ENCODE data around the gene SLC6A18.

SLC6A18 gene

DNA sequence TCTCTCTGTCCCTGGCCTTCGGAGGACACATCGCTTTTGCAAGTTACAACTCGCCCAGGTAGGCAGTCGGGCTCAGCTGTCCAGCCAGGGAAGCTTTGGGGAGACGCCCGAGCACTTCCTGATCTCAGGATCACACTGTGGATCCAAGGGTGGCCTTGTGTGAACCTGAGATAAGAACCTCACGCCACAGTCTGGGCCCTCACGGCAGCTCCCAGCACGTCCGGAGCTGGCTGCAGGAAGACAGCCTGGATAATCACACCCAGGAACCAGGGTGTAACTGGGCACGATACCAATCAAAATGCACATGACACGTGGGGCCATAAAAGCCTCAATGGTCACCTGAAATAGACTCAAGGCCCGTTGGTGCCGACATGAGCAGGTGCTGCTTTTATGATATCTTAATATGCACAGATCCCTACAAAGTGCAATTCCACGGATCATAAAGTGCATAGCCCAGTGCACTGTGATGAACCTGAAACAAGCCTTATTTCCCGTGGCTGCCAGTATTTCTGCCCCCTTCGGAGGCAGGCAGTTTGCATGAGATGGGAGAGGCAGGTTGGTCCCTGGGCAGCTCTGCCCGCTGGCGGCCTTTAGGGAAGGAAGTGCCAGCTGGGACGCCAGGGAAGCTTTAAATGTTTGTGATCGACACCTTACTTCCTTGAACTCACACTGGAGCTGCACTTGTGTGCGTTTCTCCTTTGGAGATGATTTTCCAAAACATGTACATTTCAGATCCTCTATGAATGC, 14.5 kb downstream of the SLC6A18 start:
- DNase-seq = no peak

- no peak for DNase-seq
These were observed 15.5 kb downstream of the SLC6A18 start for GRCh38 chr5:1240496-1241260.

DNA sequence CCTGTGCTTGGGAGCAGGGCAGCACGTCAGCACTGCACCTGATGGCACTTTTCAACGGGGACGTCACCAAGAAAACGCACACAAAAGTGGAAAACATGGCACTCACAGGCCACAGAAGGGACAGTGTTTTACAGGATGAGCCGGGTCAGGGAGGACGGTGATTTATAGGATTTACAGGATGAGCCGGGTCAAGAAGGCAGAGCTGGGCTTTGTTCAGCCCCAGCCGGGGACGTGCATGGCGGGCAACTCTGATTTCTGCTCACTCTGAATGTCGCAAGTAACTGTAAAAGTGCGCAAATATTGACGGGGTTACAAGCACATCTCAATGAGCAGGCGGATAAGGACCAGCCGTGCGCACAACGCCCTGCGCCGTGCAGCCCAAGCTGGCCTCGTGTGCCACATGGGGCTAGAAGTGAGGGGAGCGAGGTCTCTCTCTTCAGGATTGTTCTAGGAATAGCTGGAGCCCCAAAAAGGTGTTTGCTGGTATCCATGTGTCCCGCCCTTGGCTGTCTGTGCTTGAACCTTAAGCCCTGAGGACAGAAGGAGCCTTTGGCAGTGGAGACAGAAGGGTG, 16.4 kb downstream of the SLC6A18 start:
- no peak for DNase-seq

DNA sequence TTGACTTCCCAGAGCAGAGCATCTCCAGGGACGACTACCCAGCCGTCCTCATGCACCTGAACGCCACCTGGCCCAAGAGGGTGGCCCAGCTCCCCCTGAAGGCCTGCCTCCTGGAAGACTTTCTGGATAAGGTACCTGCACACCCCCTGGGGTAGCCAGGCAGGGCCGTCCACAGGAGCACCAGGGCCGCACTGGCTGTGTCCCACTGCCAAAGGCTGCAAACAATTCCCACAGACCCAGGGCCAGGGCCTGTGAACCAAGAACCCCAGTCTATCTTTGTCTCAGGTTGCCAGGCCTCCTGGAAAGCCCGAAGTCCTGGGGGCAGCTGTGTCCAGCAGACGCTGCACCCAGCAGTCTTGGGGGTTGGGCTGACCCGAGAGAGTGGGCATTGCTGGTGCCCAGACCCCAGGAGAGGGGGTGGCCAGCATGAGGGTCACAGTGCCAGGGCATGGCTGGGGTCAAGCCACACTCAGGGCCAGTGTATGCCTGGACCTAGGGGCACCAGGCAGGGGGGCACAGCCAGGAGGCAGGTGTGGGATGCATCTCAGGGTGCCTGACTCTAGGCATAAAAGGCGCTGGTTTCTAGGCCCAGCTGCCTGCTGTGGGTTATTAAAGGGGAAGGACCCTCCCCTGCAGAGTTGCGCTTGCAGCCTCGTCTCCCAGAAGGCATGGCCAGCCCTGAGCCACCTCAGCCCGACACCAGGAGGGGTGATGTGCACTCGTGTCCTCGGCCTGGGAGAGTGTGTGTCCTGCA, 17.7 kb downstream of the SLC6A18 start:
- DNase-seq = no peak

DNA sequence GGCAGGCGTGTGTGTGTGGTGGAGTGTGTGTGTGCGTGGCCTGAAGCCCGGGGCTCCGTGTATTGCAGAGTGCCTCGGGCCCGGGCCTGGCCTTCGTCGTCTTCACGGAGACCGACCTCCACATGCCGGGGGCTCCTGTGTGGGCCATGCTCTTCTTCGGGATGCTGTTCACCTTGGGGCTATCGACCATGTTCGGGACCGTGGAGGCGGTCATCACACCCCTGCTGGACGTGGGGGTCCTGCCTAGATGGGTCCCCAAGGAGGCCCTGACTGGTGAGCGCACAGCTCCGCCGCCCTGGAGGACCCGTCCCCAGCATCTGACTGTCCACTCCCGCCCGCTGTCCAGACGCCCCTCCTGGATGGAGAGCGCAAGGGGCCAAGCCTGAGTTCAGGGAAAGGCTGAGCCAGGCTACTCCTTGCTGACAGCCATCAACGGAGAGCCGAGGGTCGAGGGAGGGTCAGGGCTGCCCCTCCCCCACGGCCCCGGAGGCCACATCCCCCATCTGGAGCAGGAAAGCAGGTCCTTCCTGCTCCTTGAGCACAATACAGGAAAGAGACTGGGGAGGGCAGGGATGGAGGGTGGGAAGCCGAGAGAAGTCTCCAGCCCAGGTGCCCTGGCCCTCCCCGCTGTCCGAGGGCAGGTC, 18.4 kb downstream of the SLC6A18 start:
- DNase-seq = no peak

DNA sequence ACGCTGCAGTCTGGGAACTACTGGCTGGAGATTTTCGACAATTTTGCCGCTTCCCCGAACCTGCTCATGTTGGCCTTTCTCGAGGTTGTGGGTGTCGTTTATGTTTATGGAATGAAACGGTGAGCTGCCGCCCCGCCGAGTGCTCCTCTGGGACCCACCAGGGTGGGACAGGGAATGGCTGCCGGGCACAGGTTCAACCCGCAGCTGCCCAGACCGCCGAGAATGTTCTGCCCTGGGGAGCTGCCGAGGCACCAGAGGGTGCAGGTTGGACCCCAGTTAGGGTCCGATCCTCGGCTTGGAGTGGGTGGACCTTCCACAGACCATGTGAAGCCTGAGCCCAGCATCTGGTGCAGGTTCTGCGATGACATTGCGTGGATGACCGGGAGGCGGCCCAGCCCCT, 19.1 kb downstream of the SLC6A18 start:
- no peak for DNase-seq

DNA sequence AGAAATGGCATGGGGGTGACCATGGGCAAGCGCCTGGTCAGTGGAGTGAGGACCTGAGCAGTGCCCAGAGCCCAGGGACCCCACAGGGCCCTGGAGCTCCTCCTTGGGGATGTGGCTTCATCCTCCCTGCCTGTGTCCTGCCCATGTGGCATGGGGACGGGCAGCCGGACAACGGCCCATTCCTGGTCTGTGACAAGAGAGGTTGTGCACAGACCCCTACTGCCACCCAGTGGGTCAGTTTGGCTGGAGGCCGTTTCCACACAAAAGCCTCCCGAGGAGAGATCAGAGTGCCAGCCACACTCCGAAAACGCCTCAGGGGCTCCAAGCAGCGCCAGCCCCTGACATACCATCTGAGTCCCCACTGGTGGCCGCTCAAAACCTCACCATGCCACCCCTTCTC, 19.8 kb downstream of the SLC6A18 start:
- no peak for DNase-seq

GRCh38 chr5:1245905-1246576, 20.9 kb downstream of the SLC6A18 start:
- DNase-seq = no peak

- DNase-seq = no peak
These were observed 21.7 kb downstream of the SLC6A18 start for GRCh38 chr5:1246711-1247431.

DNA sequence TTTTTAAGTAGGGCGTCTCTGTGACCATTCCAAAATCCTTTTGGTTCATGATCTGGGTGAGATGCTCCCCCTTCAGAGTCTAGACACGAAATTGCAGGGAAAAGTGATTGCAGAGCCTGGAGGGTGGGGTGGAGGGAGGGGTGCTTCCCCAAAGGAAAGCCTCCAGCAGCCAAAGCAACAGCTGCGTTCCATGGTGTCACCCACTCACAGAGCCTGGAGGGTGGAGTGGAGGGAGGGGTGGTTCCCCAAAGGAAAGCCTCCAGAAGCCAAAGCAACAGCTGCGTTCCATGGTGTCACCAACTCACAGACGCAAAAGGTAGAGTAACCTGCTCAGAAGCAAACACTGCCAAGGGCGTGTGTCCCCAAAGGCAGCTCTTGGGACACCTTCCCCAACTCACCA, 22.6 kb downstream of the SLC6A18 start:
- DNase-seq = no peak

DNA sequence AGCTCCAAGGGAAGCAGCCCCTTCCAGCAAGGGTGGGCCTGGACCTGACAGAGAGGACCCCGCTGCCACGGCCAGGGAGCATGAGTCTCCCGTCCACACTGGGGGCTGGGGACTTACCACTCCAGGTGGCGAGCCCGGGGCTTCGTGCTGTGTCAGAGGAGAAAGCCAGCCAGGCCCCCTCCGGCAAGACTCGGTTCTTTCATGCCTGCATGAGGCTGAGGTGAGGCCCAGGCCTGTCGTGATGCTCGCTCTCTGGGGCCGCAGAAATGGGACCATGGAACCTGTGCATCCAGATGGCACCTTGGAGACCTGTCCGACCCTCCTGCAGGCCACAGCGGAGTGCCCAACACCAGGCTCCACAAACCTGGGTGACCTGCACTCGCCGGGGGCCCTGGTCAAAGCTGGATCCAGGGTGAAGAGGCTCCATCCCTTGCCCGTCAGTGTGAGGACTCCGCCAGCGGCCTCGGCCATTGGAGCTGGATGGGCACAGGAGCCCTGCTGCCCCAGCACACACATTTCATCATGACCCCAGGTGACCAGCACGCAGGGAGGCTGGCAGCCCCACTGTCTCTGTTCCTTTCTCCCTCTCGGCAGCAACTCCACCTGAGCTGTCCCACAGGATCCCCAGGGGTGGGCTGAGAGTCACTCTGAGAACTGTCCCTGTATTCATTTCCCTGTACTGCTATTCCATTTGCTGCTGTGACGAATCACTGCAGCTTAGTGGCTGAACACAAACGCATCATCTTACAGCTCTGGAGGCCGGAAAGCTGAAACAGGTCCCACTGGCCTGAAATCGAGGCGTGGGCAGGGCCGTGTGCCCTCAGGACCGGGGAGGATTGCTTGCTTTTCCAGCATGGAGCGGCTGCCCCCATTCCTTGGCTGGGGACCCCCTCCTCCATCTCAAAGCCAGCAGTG, 24.4 kb downstream of the SLC6A18 start:
- no peak for DNase-seq

DNA sequence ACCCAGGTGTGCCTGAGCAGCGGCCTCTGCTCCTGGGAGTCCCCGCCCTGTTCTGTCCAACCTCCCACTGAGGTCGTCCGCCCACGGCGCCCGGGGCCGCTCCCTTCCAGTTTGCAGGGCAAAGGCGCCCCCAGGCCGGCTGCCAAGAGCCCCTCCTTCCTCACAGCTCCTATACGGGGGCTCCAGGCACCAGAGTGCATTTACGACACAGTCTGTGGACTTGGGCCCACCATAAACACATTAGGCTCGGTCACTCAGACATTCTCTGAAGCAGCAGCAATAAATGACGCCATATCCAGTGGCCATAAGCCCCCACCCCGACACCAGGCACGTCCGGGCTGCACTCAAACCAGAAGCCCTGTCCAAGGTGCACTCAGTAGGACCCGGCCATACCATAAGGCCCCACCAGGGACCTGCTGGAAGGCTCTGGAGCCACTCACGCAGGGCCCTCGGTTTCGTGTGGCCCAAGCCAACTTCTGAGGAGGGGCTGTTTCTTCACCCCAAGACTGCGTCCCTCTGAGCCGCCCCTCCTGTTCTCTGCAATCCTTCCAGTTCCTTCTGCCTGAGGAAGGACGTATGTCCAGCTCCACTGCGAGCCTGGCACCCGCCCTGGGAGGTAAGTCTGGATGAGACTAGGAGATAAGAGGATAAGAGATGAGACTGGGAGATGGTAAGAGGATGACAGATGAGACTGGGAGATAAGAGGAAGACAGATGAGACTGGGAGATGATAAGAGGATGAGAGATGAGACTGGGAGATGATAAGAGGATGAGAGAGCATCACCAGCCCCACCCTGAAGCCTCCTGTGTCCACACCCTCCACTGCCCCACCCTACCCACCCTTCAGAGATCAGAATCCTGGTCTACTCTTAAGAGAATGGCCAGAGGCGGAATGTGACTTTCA, 26.7 kb downstream of the SLC6A18 start:
- DNase-seq = no peak

GRCh38 chr5:1252681-1253080, 27.5 kb downstream of the SLC6A18 start:
- no peak for DNase-seq

- no peak for DNase-seq
These were observed 28.4 kb downstream of the SLC6A18 start for GRCh38 chr5:1253456-1254105.

DNA sequence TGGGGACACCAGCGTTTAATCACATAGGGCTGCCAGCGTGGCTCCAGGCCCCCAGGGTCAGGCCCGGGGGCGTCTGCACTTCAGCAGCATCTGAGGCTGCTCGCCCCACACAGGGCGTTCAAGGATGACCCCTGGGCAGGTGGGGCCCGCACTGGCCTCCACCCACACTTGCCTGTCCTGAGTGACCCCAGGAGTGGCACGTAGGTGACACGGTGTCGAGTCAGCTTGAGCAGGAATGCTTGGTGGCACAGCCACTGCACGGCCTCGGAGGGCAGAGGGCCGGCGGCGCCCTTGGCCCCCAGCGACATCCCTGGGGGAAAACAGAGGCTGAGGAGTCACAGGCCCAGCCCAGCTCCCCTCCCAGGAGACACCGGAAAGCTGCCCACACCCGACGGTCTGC, 29.0 kb downstream of the SLC6A18 start:
- no peak for DNase-seq

DNA sequence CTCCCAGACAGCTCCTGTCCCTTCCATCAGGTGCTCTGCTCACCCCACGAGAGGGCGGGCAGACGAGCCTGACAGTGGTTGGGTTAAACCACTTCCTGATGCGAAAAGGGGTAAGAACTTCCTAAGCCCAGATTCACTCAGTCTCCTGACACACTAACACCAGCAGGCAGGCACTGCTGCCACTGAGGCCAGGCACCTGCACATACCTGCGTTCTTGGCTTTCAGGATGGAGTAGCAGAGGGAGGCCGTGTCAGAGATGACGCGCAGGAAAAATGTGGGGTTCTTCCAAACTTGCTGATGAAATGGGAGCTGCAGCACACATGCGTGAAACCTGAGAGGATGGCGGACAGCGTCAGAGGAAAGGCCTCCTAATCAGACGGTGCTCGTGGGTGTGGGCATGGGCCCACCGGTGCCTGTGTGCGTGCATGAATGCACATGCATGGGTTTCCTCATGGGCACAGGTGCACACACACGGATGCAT, 29.9 kb downstream of the SLC6A18 start:
- peak; percentile 62 for DNase-seq

DNA sequence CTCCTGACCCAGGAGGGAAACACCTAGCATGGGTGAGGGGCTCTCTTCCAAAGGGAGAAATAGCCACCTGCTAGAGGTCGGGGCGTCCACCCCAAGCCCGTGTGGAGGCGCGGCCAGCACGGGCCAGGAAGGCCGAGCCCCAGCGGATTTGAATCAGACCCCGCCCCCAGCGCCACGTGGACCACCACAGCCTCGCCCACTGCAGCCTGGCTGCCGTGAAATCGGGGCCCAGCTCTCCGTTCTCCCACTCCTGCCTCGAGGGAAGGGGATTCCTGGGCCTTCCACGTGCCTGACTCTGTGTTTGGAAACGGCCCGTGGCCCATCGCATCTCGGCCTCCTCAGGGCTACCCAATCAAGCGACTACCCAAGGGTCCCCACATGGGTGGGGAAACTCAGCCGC, 31.6 kb downstream of the SLC6A18 start:
- no peak for DNase-seq

- no peak for DNase-seq
These were observed 32.2 kb downstream of the SLC6A18 start for GRCh38 chr5:1257363-1257762.

GRCh38 chr5:1257841-1258240, 32.7 kb downstream of the SLC6A18 start:
- DNase-seq = no peak
